IPS-18a (cell line): ENCODE measurements around the gene MKLN1.

Experiments
- H3K27ac ChIP-seq: one replicate; pipeline ENCODE4 v1.5.1; 2013; ENCODE audit warnings: low read length
- H3K27me3 ChIP-seq: one replicate; pipeline ENCODE4 v1.6.1; 2013; ENCODE audit warnings: mild to moderate bottlenecking, low read length; ENCODE audit not compliant: control insufficient read depth, insufficient read depth
- H3K36me3 ChIP-seq: one replicate; pipeline ENCODE4 v1.6.1; 2013; ENCODE audit warnings: low read depth, low read length; ENCODE audit not compliant: control insufficient read depth
- H3K4me1 ChIP-seq: one replicate; pipeline ENCODE4 v1.6.1; 2013; ENCODE audit warnings: low read depth, low read length; ENCODE audit not compliant: control insufficient read depth
- H3K4me3 ChIP-seq: one replicate; pipeline ENCODE4 v1.5.1; 2013; ENCODE audit warnings: low read length
- H3K9ac ChIP-seq: one replicate; pipeline ENCODE4 v1.6.1; 2013; ENCODE audit warnings: mild to moderate bottlenecking, low read length, moderate library complexity
- H3K9me3 ChIP-seq: one replicate; pipeline ENCODE4 v1.6.1; 2013; ENCODE audit warnings: low read depth, low read length; ENCODE audit not compliant: control insufficient read depth

MKLN1 gene

GRCh38 chr7:131546126-131546525, 218.4 kb downstream of the MKLN1 start:
- H3K4me3 ChIP-seq, result no peak overlapping the region
- peaks cover 67% of the 10 kb centered on the region for H3K36me3 ChIP-seq
- peaks cover 62% of the 10 kb centered on the region for H3K4me1 ChIP-seq
- H3K9ac ChIP-seq, result no peak overlapping the region
- no peaks in the 10 kb centered on the region for H3K9me3 ChIP-seq
- H3K27ac ChIP-seq, result no peak overlapping the region
- H3K27me3 ChIP-seq, result no peaks in the 10 kb centered on the region
